Middle frontal gyrus (tissue), 1 donor: ENCODE data around the gene MBLAC2.

ENCODE experiments used
- DNase-seq: peaks from one replicate; pipeline ENCODE4 v3.0.0-alpha.2; 2015; ENCODE audit warnings: low spot score; ENCODE audit errors: extremely low spot score

MBLAC2 gene

DNA sequence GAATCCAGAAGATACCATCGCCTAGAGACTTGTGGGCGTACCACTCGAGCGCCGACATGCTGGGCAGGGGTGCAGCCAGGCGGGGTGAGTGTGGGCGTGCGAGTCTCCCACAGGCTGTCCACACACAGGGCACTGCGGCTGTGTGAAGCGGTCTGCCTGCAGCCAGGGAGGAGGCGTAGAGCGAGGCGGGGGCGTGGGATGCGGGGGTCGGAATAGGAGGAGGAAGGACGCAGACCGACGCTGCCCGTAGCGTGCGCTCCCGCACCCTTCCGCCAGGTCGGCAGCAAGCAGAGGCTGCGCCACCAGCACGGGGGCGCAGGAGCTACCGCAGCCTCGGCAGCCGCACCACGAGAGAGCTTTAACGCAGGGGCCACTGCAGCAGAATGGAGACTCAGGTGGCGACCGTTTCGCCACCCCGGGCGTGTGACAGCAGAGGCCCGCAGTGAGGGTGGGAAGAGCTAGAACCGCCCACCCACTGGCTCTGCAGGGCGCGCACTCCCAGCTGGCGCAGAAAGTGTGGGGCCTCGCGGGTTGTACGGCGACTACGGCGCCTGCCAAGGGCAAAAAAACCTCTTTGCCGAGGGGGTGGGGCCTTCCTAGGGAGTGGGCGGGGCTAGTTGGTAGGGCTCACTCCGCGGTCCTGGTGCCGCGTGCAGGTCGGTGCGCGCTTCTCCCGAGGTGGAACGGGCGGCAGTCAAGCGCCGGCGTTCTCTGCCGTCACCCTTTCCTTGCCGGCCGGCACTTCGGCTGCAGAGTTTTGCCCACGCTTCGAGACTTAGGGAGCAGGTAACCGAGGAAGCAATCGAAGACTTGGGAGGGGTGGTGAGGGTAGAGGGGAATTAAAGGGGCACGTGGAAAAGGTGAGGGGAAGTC is at the start of gene MBLAC2, which contains the start of gene POLR3G:
TSS of gene MBLAC2 (minus strand) at position 537 of the 873 bp plus-strand sequence. CDS start at position 58, 479 bp downstream.
TSS of gene POLR3G (plus strand) at position 630 of the 873 bp plus-strand sequence. CDS start 10,704 bp downstream, outside the sequence.
- peak; percentile 82 for DNase-seq

DNA sequence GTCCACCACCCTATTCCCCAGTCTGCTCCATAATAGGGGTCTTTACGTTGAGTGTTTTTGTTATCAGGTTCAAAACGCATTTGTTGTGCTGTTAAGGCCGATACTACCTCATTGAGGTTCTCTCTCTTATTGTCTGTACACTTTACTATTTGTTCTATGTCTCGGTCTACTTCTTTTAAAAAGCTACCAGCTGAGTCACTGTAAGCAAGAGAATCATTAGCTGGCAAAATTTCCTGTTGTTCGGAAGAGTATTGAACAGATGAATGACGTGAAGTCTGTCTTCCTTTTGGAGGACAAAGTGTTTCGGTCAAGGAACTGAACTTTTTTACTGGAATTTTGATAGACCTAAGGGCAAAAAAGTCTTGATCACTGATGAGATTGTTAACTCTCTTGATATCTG is 44.5 kb upstream of the MBLAC2 start:
- DNase-seq, result no peak

DNA sequence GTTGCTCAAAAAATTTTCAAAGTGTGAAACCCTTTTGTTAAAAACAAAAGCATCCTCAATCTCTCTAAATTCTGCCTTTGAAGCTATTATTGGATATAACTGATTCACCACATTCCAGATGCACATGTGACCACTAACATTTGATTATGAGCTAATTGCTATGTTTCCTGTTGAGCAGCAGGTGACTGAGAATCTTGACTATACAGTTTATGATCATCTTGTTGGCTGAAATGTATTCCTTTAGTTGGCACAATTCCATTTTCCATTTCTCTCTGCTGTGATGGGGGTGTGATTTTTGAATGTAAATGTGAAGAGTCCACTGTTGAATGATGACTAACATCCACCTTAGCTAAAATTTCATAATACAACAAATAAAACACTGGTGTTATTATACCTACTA is 44.1 kb upstream of the MBLAC2 start:
- DNase-seq, result no peak

DNA sequence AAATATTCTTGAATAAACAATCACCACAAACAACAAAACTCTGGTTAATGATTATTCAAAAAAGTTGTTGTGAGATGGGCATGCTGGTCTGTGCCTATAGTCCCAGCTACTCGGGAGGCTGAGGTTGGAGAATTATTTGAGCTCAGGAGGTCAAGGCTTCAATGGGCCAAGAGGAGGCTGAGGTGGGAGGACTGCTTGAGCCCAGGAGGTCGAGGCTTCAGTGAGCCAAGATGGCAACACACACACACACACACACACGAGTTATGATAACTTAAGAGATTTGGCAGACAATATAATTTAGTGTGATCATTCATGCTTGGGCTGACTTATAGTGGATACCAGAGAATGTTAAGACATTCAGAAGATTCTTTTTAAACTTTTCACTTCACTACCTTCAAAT is 39.9 kb upstream of the MBLAC2 start:
- no peak for DNase-seq

DNA sequence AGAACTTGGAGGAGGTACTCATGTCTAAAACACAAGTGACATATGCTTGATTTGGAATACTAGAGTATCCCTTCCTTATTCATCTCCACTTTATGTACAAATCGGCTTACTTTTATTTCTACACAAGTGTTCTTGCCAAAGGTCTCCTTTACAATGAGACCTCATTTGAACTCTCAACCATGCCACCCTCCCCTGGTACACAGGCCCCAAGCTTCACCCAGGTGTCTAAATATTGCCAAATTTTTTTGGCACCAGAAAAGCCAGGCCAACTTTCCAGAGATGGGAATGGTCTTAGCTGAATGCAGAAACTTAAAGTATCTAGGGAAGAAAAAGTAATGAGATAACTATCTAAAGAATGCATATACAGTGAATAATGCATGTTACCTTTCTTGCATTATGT is 35.9 kb upstream of the MBLAC2 start:
- no peak for DNase-seq

DNA sequence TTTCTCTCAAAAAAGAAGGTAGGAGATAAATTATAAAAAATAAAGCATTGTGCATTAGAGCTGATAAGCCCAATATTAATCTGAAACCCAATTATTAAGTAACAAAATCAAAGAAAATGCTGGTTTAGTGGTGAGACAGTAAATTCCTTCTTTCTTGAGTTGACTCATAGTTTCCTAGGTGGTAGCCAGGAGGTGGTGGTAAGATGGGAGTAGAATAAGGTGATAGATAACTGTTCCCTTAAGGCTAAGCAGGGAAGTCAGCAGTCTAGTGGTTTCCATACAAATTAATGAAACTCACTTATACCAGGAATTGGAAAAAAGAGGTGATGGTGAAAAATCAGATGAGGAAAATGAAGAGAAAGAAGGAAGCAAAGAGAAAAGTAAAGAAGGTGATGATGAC is 31.6 kb upstream of the MBLAC2 start:
- DNase-seq, result no peak

DNA sequence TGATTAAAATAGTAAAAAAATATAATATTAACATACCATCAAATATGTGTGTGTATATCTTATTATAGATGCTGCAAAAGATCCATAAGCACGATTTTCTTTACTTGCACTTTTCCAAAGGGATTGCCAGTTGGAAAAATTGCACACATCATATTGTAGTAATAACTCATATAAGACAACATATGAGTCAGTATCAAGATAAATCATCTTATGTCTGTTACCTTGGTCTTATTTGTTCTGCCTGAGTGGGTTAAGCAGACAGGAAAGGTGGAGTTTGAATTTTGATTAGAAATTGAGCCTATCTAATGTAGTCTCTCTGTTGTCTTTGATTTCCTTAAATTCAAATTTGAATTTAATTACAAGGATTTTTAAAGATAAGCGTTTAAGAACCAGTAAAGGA is 30.2 kb upstream of the MBLAC2 start:
- no peak for DNase-seq

DNA sequence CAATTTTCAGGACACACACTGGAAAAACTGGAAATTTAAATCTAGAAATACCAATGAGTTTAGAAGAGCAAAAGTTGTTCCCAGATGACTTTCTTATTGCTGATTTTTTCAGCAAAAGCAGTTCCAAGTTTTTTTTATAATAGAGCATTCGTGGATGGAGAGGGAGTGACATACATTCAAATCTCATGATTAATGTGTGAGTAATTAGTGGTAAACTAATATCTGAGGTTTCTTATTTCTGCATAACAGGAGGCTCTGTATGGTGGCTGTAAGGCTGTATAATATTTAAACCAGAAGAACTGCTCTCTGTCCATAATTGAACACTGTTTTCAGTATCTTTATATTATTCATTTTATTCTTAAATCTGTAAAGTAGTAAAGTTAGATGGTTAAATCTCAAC is 29.0 kb upstream of the MBLAC2 start:
- no peak for DNase-seq

DNA sequence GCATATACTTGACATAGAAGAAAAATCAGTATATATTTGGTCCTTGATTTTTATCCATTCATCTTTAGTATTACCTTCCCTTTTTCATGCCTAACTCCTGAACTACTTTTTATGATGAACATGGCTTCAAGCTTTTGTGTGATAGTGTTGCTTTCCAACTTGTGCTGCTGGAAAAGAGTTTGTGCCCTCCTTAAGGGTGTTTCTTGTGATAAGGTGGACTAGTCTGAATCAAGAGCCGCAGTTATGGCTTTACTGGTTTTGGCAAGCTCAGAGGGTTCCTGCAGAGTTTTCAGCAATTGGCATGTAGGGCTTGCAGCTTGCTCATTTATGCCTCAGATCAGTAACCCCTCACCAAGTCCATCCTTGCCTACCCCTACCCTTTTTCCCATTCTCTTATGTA is 20.6 kb upstream of the MBLAC2 start:
- no peak for DNase-seq

DNA sequence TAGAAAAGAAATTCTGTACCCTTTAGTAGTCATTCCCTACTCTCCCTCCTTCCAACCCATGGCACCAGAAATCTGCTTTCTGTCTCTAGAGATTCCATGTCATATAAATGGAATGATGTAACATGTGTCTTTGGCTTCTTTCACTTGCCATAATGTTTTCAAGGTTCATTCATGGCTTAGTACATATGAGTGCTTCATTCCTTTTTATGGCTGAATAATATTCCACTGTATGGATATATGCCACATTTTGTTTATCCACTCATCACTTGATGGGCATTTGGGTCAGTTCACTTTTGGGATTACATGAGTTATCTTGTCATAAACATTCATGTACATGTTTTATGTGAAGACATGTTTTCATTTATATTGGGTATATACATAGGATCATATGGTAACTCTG is 19.5 kb upstream of the MBLAC2 start:
- DNase-seq, result no peak

DNA sequence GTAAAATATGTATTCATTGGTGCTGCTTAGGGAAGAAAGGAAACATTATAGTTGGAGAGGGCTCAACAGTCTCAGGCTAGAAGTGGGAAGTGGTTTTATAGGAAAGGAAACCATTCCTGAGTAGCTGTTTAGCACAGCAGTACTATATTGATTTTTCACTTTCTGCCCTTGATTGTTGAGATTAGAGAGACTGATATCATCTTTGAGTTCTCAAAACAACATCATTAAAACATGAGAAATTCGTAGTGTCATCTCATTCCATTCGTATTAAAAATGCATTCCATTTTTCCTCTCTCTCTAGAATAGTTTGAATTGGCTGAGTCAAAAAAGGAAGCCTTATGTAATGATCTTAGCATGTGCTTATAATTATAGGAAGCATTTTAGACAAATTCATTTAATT is 14.2 kb upstream of the MBLAC2 start:
- DNase-seq, result no peak

DNA sequence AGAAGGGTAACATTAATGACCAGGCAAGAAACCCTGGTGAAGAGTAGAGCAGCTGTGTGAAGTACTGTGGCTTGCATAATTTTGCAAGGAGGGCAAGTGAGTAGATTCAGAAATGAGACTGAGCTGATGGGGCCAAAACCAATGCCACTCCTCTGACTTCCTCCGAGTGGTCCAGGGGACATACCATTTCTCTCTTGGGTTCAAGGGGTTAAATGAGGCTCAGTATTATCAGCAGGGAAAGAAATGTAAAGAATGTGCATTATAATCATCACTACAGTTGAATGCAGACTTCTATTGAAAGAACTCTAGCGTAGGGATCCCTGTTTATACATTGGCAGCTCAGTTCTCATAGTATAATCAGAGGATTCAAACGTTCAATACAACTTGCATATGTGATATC is 10.0 kb upstream of the MBLAC2 start:
- DNase-seq, result no peak

DNA sequence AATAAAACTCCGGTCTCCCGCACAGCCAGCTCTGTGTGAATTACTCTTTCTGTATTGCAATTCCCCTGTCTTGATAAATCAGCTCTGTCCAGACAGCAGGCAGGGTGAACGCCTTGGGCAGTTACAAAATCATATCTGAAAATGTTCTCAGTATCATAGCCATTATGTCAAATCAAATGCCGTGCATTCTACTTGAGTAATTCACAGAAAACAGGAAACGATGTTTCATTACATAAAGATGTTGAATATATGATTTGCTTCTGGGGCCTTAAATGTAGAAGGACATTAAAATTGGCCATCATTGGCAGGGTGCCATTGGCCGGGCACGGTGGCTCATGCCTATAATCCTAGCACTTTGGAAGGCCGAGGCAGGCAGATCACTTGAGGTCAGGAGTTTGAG is 8.6 kb upstream of the MBLAC2 start:
- DNase-seq, result no peak

DNA sequence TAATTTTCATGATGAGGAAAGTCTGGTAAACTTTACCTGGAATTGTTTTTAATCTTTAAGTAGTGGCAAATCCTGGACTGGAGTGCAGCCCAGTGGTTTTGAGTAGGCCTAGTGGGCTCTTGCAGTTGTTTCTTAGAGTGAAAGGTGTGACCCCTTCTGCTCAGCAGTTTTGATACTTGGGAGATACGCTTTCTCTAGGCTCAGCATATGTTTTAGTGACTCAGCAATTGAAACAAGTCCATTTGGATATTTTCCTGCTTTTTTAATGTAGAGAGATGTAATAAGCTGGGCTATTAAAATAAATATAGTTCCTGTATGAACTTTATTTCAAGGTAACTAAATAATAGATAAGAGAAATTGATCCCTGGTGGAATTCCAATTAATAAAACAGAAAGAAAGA is 6.1 kb upstream of the MBLAC2 start:
- no peak for DNase-seq

DNA sequence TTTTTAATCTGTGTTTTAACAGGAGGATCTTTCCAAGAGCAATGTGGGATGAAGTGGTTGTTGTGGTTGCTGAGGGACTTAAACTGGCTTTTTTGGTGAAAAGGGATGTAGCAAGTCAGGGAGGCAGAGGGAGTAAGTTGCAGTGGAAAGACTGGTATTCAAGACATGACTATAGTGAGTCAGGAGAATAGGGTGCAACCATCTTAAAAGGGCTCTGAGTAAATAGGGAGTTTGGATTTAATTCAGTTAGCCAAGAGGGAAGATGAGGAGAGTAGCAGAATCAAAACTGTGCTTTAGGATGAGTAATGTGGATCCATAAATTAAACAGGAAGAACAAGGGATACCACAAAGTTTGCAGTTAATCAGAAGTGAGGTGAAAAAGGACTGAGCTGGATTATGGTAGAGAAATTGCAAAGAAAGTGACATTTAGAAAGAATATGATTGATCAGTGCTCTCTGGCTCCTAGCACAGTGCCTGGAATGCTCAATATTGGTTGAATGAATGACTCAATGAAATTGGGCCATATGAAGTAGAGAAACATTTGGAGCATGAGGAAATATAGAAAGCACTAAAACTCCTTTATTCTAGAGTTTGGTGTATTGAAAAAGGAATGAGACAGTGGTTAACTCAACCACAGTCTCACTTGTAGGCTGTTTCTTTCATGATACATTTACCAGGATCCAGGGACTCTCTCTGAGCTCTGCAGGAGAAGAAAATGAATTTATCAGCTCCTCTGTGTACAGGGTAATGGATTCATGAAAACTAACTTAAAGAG is 5.2 kb upstream of the MBLAC2 start:
- no peak for DNase-seq

DNA sequence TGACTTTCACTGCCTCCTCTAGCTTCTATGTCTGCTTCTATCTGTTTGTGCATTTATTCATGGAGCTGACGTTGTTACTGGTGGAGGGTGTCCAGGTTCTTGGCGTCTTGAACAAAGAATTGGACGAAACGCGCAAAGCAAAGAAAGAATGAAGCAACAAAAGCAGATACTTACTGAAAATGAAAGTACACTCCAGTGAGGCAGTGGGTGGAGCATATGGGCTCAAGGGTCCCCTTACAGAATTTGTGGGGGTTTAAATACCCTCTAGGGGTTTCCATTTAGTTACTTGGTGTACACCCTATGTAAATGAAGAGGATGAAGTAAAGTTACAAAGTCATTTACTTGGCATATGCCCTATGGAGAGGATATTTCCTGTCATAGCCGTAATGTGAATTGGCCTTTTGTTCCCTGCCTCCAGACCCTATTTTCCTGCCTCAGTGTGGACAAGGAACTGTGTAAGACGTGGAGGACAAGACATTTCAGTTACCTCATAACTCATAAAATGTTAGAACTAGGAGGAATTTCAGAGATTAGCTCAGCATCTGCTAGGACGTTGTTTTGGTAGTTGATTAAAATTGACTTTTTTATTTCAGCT is 3.1 kb upstream of the MBLAC2 start:
- no peak for DNase-seq

DNA sequence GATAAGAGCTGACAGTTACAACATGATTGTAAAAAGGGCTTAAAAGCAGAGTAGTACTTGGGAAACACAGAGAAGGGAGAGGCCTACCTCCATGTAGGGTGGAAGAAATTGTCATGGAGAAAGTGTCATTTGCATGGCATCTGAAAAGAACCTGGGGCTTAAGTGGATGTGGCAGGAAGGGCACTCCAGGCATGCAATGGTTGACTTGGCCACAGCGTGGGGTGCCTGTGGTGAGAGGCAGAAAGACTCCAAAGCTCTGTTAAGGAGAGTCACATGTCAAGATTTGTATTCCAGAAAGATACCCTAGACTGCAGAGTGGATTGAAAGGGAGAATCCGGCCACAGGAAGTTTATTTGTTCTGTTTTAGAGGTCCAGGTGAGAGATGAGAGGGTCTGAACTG is 2.5 kb upstream of the MBLAC2 start:
- no peak for DNase-seq

DNA sequence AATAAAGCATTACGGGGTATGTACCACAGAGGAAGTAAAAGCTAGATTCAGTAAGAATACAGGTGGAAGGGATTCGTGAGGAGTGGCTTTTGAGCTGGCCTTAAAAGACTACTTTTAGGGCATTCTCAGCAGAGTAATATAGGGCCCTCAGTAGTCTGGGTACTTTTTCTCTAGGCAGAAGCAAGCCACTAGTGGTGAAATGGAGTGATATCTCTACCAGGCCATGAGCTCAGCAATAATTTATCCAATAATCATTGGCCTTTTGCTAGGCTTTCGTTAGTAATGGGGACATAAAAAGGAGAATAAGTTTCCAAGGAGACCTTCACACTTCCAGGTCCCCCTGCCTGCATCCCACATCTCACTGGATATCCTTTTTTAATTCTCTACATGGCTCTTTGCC is 1.8 kb upstream of the MBLAC2 start:
- no peak for DNase-seq

DNA sequence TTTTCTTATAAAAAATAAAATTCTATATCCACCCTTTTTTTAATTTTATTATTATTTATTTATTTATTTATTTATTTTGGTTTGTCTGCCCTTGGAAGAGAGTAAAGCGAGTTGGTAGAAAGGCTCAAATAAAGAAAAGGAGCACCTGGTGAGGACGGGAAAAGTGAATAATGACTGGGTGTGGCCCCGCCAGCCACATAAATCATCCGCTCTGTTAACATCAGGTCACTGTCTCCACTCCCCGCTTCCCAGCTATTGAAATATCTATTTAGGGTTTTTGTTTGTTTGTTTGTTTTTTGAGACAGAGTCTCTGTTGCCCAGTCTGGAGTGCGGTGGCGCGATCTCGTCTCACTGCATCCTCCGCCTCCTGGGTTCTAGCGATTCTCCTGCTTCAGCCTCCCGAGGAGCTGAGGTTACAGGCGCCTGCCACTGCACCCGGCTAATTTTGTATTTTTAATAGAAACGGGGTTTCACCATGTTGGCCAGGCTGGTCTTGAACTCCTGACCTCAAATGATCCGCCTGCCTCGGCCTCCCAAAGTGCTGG is 937 bp upstream of the MBLAC2 start:
- DNase-seq, result no peak

DNA sequence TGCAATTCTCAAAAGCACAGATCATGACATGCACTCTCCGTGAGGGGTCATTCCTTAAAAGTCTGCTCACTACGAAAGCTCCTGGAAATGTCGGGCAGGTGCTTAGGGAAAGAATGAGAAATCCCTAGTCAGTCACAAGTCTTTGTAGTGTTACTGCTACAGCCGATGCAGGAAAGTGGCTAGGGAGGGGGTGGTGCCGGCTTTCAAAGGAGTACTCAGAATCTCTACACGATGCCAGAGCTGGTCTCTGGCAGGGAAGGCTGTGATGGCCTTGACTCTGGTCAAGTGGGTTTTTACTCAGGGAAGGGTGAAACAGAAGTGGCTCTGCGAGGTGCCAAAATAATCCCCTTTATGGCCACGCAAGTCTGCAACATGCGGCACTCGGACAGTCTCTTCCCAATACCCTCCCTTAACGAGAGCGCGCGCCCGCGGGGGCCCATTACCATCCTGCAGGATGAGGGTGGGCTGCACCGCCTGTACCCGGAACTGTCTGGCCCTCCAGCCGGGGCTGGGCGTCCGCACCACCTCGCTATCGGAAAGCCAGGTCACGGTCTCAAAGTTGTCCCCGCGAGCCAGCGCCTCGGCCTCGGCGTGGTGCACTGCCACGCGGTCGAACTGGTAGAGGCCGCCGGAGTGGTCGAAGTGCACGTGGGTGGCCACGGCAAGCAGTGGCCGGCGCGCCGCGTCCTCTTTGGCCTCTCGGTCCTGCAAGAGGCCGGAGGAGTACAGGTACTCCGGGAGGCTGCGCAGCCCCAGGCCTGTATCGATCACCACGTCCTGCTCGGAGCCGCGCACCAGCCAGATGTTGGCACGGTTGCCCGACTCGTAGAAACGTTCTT is 956 bp downstream of the MBLAC2 start:
- DNase-seq, result no peak

DNA sequence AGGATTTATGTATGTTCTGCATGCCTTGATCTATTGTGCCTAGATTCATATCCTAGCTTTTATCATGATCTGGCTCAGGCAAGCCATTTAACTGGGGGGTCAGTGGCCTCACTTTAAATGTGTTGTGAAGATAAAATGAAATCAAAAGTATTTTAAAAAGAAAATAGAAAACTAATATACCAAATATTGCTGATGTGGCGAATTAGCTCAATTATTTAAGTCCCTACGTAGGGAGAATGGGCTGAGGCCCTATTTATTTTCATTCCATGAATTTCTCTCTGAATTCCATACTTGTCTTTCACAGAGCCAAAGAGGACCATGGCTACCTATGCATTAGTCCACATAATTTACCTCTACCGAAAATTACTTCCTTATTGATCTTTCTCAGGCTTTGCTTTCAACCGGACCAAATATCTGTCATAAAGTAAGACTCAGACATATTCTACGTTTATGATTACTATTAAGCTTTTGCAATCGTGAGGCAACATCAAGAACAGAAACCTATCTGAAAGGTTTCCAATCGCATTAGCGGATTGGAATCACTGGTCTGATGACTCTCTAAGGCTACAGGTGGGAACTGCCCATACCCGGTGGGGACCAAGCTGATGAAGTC is 1.7 kb downstream of the MBLAC2 start:
- DNase-seq, result no peak
